Erythroblast (primary cell): Measurements from ENCODE around the gene C10orf143.

ENCODE experiments used
- GATA1 ChIP-seq: IDR thresholded peaks from 2 replicates; pipeline ENCODE4 v1.6.1; 2011; ENCODE audit warnings: low read depth, mild to moderate bottlenecking, control low read depth, low read length, moderate library complexity
- POLR2A ChIP-seq: IDR thresholded peaks from 2 replicates; pipeline ENCODE4 v1.6.1; 2011; ENCODE audit warnings: mild to moderate bottlenecking, low read length

DNA sequence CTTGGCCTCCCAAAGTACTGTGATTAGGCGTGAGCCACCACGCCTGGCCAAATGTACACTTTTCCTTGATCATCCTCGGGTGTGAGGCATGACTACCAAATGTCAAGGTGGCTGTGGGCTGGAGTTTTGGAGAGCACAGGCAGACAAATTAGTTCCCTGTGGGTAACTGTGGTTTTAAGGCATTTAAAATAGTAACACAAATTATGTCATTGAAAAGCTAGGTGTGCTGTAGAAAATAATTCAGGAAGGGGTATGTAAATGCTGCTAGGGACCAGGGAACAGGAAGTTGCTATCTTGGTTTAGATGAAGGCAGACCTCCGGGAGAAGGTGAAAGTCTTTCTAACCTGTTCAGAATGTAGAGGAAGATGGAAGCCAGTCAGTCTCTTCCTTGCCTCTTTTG, 35.4 kb upstream of the C10orf143 start:
- TF ChIP-seq POLR2A: no peak
- no peak for TF ChIP-seq GATA1
